IPS-18c (cell line): ENCODE results near the gene FEZ2.

Experiments used
- H3K4me3 ChIP-seq: 2 replicates; pipeline ENCODE4 v1.7.0; 2013; ENCODE audit warnings: low read depth, mild to moderate bottlenecking, low read length, moderate library complexity; ENCODE audit not compliant: insufficient read depth
- H3K9me3 ChIP-seq: one replicate; pipeline ENCODE4 v1.6.1; 2013; ENCODE audit warnings: mild to moderate bottlenecking, low read length, moderate library complexity; ENCODE audit not compliant: control insufficient read depth, insufficient read depth

The FEZ2 gene

GRCh38 chr2:36569267-36569856 lies 28.6 kb downstream of the FEZ2 start:
- Histone ChIP-seq H3K4me3 (no peak overlapping the region), H3K9me3 (no peaks in the 10 kb centered on the region)

GRCh38 chr2:36568516-36569246 lies 29.3 kb downstream of the FEZ2 start:
- Histone ChIP-seq H3K9me3 (no peaks in the 10 kb centered on the region), H3K4me3 (no peak overlapping the region)

GRCh38 chr2:36567711-36568408 lies 30.1 kb downstream of the FEZ2 start:
- no peaks in the 10 kb centered on the region for H3K9me3 ChIP-seq
- no peak overlapping the region for H3K4me3 ChIP-seq

- Histone ChIP-seq H3K9me3 (no peaks in the 10 kb centered on the region), H3K4me3 (no peak overlapping the region)
Observed at GRCh38 chr2:36566887-36567286, 31.1 kb downstream of the FEZ2 start.

GRCh38 chr2:36565712-36566111 lies 32.3 kb downstream of the FEZ2 start:
- no peak overlapping the region for H3K4me3 ChIP-seq

GRCh38 chr2:36564377-36564930 lies 33.5 kb downstream of the FEZ2 start:
- H3K9me3 ChIP-seq: no peaks in the 10 kb centered on the region
- H3K4me3 ChIP-seq: no peak overlapping the region

More at GRCh38 chr2:36565712-36566111, 32.3 kb downstream of the FEZ2 start:
- H3K9me3 ChIP-seq: no peaks in the 10 kb centered on the region

- H3K4me3 ChIP-seq: no peak overlapping the region
- H3K9me3 ChIP-seq: no peaks in the 10 kb centered on the region
Observed at GRCh38 chr2:36562973-36563532, 34.9 kb downstream of the FEZ2 start.

GRCh38 chr2:36562240-36562639 lies 35.7 kb downstream of the FEZ2 start:
- Histone ChIP-seq H3K9me3 (no peaks in the 10 kb centered on the region), H3K4me3 (no peak overlapping the region)

GRCh38 chr2:36561237-36561944 lies 36.6 kb downstream of the FEZ2 start:
- Histone ChIP-seq H3K9me3 (no peaks in the 10 kb centered on the region), H3K4me3 (no peak overlapping the region)

GRCh38 chr2:36560726-36561125 lies 37.2 kb downstream of the FEZ2 start:
- H3K9me3 ChIP-seq: no peaks in the 10 kb centered on the region
- H3K4me3 ChIP-seq: no peak overlapping the region

GRCh38 chr2:36559221-36559942 lies 38.6 kb downstream of the FEZ2 start:
- no peak overlapping the region for H3K4me3 ChIP-seq
- no peaks in the 10 kb centered on the region for H3K9me3 ChIP-seq

- no peak overlapping the region for H3K4me3 ChIP-seq
- no peaks in the 10 kb centered on the region for H3K9me3 ChIP-seq
Observed at GRCh38 chr2:36556842-36557241, 41.1 kb downstream of the FEZ2 start.

GRCh38 chr2:36555789-36556188 lies 42.2 kb downstream of the FEZ2 start:
- Histone ChIP-seq H3K9me3 (no peaks in the 10 kb centered on the region), H3K4me3 (no peak overlapping the region)

- no peaks in the 10 kb centered on the region for H3K9me3 ChIP-seq
- H3K4me3 ChIP-seq: no peak overlapping the region
Observed at GRCh38 chr2:36554531-36554930, 43.4 kb downstream of the FEZ2 start.

- Histone ChIP-seq H3K9me3 (no peaks in the 10 kb centered on the region), H3K4me3 (no peak overlapping the region)
Observed at GRCh38 chr2:36553683-36554082, 44.3 kb downstream of the FEZ2 start.

GRCh38 chr2:36550006-36550405 lies 48.0 kb downstream of the FEZ2 start:
- H3K9me3 ChIP-seq: no peaks in the 10 kb centered on the region

GRCh38 chr2:36549165-36549574 lies 48.8 kb downstream of the FEZ2 start:
- no peaks in the 10 kb centered on the region for H3K9me3 ChIP-seq

More at GRCh38 chr2:36550006-36550405, 48.0 kb downstream of the FEZ2 start:
- no peak overlapping the region for H3K4me3 ChIP-seq

More at GRCh38 chr2:36549165-36549574, 48.8 kb downstream of the FEZ2 start:
- no peak overlapping the region for H3K4me3 ChIP-seq
